K562 (cell line): Measurements from ENCODE around the gene POLN. TPM values are rescaled to one million over a fixed set of nuclear protein-coding genes. Genes with fewer than 3 reads are reported as not detected.
"Not testable (repeated sequence)": the region's sequence is repeated elsewhere in the genome, so short reads cannot be mapped to it uniquely, and the experiment has no call there.

ENCODE experiments used
- ATAC-seq: fragments of 200-7000 bp; cut with Tn5 transposase; 3 replicates; pipeline ENCODE4 v1.9.1; 2020; ENCODE audit warnings: moderate library complexity
- BruUV-seq: library from RNA; stranded (reverse); fragments of 400-500 nt; replicated peaks from 2 replicates; lab custom pipeline; 2021; lab: Mats Ljungman, UMichigan
- CTCF ChIA-PET: fragments of 300-600 bp; formaldehyde crosslinking; extraction: SDS; loops from one replicate; lab custom pipeline; 2021; ENCODE audit warnings: low intra/inter-chr PET ratio; lab: Yijun Ruan, JAX
- POLR2A ChIA-PET: fragments of 300-600, 350-650 bp; sonication (Branson Sonifier 250); formaldehyde crosslinking; extraction: SDS; loops from one replicate; lab custom pipeline; 2021; ENCODE audit warnings: antibody characterized with exemption, inconsistent platforms; lab: Yijun Ruan, JAX
- DNase-seq, 4 experiments: peaks; one replicate each; pipeline versions ENCODE4 v3.0.0 to v3.0.0-alpha.2; 2011 to 2018; ENCODE audit warnings: low spot score in 3 of 4, mixed read lengths in 3 of 4; ENCODE audit errors: extremely low read depth in 1 of 4
- FAIRE-seq: peaks from 2 replicates; lab custom pipeline; 2011; peaks lifted over from hg19 to GRCh38; lab: Jason Lieb, UNC
- H2AFZ ChIP-seq: 2 replicates; pipeline ENCODE4 v1.6.0; 2011; ENCODE audit warnings: low read depth, low read length, control low read depth, inconsistent platforms
- H3K27ac ChIP-seq: fragments of 200-600 bp; 3 replicates; pipeline ENCODE4 v1.8.0; 2011; ENCODE audit warnings: low read depth, mild to moderate bottlenecking, control low read depth, inconsistent platforms, low read length, moderate library complexity, mixed read lengths; ENCODE audit errors: extremely low read depth
- H3K27me3 ChIP-seq, 2 experiments: fragments of 300-600 bp in 1 of 2; 2 replicates in 1 of 2; 3 replicates in 1 of 2; pipeline versions ENCODE4 v1.6.0 to v1.8.0; 2011; ENCODE audit warnings: inconsistent platforms in 2 of 2, low read length in 2 of 2, mild to moderate bottlenecking in 1 of 2, mixed read lengths in 1 of 2, moderate library complexity in 1 of 2; ENCODE audit not compliant: control insufficient read depth in 2 of 2, insufficient read depth in 2 of 2
- H3K36me3 ChIP-seq: fragments of 300-600 bp; 3 replicates; pipeline ENCODE4 v1.8.0; 2011; ENCODE audit warnings: mild to moderate bottlenecking, low read length, inconsistent platforms; ENCODE audit not compliant: control insufficient read depth, insufficient read depth
- H3K4me1 ChIP-seq, 2 experiments: fragments of 200-600 bp in 1 of 2; replicated peaks in 1 of 2; 2 replicates in 1 of 2; 3 replicates in 1 of 2; pipeline versions ENCODE4 v1.5.1 to v1.8.0; 2011; ENCODE audit warnings: inconsistent platforms in 2 of 2, low read length in 2 of 2, mild to moderate bottlenecking in 1 of 2, mixed read lengths in 1 of 2, moderate library complexity in 1 of 2; ENCODE audit not compliant: control insufficient read depth in 2 of 2, insufficient read depth in 2 of 2
- H3K4me2 ChIP-seq: 2 replicates; pipeline ENCODE4 v1.6.1; 2011; ENCODE audit warnings: low read length, control low read depth, inconsistent platforms, mixed read lengths; ENCODE audit not compliant: insufficient read depth
- H3K4me3 ChIP-seq: fragments of 200-600 bp; sonication (generic), shearing (Covaris generic); 2 replicates; pipeline ENCODE4 v1.5.1; 2016; ENCODE audit warnings: control low read depth, inconsistent platforms
- H3K79me2 ChIP-seq: fragments of 200-600 bp; 3 replicates; pipeline ENCODE4 v1.8.0; 2011; ENCODE audit warnings: low read length, inconsistent platforms; ENCODE audit not compliant: control insufficient read depth, insufficient read depth
- H3K9ac ChIP-seq, 2 experiments: 2 replicates each; pipeline versions ENCODE4 v1.6.0 to v1.6.1; 2011; ENCODE audit warnings: low read depth in 2 of 2, low read length in 2 of 2, control low read depth in 1 of 2, inconsistent platforms in 1 of 2, mild to moderate bottlenecking in 1 of 2, mixed read lengths in 1 of 2; ENCODE audit not compliant: insufficient read depth in 1 of 2
- H3K9me1 ChIP-seq: one replicate; pipeline ENCODE4 v1.6.0; 2011; ENCODE audit warnings: inconsistent platforms, mild to moderate bottlenecking, low read length, moderate library complexity; ENCODE audit not compliant: control insufficient read depth, insufficient read depth
- H3K9me3 ChIP-seq: replicated peaks from 2 replicates; pipeline ENCODE4 v1.5.1; 2011; ENCODE audit warnings: low read depth, low read length, inconsistent platforms; ENCODE audit not compliant: control insufficient read depth, insufficient read depth
- H4K20me1 ChIP-seq: replicated peaks from 2 replicates; pipeline ENCODE4 v1.6.1; 2011; ENCODE audit warnings: low read length, inconsistent platforms, mixed read lengths; ENCODE audit not compliant: control insufficient read depth, insufficient read depth
- FOXP4 ChIP-seq: sonication (generic); formaldehyde crosslinking; IDR thresholded peaks from 2 replicates; pipeline ENCODE4 v1.8.0; 2022; ENCODE audit warnings: mild to moderate bottlenecking, missing genetic modification reagents, borderline replicate concordance
- MCM2 ChIP-seq: fragments of 450-650 bp; IDR thresholded peaks from 2 replicates; pipeline ENCODE4 v1.6.1; 2017; ENCODE audit warnings: low read depth, mild to moderate bottlenecking
- MXI1 ChIP-seq: IDR thresholded peaks from 2 replicates; pipeline ENCODE4 v1.6.1; 2011; ENCODE audit warnings: low read depth, mild to moderate bottlenecking, improper control_type of control experiment, low read length
- in situ Hi-C: fragments of 300-500 bp; cut with MboI; formaldehyde crosslinking; loops from 4 replicates; pipeline ENCODE4 v1.15.0; 2018; ENCODE audit warnings: inconsistent platforms, mixed read lengths
- intact Hi-C: fragments of 100-400 bp; cut with micrococcal nuclease; formaldehyde crosslinking; loops from 2 replicates; pipeline ENCODE4 v1.14.2; 2022
- polyA plus RNA-seq, 8 experiments: library from polyadenylated mRNA; depleted of rRNA in 4 of 8; stranded (reverse) in 5 of 8; unstranded in 3 of 8; fragments of >200 nt; fragmentation: Nextera tagmentation in 2 of 8; fragmentation: Illumina TruSeq in 1 of 8; extraction: Ambion mirVana in 2 of 8; extraction: Trizol in 1 of 8; gene quantifications; 2 replicates each; pipeline versions ENCODE4 v1.2.1 to v1.2.3, GENCODE V29; 2011 to 2014; ENCODE audit warnings: inconsistent platforms in 1 of 8, missing spikeins in 1 of 8
- total RNA-seq, 7 experiments: library from RNA; depleted of rRNA in 6 of 7; stranded (reverse); fragments of >200 nt in 6 of 7; fragmentation: Illumina TruSeq in 2 of 7; extraction: Trizol in 2 of 7; gene quantifications; 2 replicates each; pipeline versions ENCODE4 v1.2.1 to v1.2.3, GENCODE V29; 2011 to 2021; ENCODE audit warnings: low replicate concordance in 1 of 7

The POLN gene
- total and polyA plus RNA-seq, 9 of the 15 experiments (the other 6 are each of a cell fraction or from before 2014, with no cell fraction given) = 0.08 to 0.91 (median 0.32) TPM

- TF ChIP-seq FOXP4 (CRISPR knock-in tag) = no peak
- TF ChIP-seq MCM2 = no peak
- no peak for TF ChIP-seq MXI1
Measured at GRCh38 chr4:2036327-2036726, 205.6 kb downstream of the POLN start (continued).

- H3K9me1 ChIP-seq, H3K4me1 ChIP-seq, H4K20me1 ChIP-seq, H3K27ac ChIP-seq, H3K36me3 ChIP-seq, ATAC-seq, H3K4me2 ChIP-seq, H3K27me3 ChIP-seq, in situ Hi-C loops, CTCF ChIA-PET, H3K9me3 ChIP-seq, FAIRE-seq, H3K79me2 ChIP-seq, intact Hi-C loops, H3K9ac ChIP-seq, DNase-seq, H2AFZ ChIP-seq, BruUV-seq, H3K4me3 ChIP-seq: not testable (repeated sequence)
- POLR2A ChIA-PET = interaction anchor here (1.5 kb wide), 1 partner anchor 14 kb away, joined by 4 read pairs; no protein-coding TSS in a partner anchor
Measured at GRCh38 chr4:2031161-2031560, 210.8 kb downstream of the POLN start.
